Spinal cord (tissue), 10 donors: Measurements from ENCODE around the gene TOR3A. TPM values are rescaled to one million over a fixed set of nuclear protein-coding genes. Genes with fewer than 3 reads are reported as not detected.

Experiments used
- DNase-seq, 6 donors: peaks; one replicate each; pipeline versions ENCODE4 v3.0.0 to v3.0.0-alpha.2; 2013 to 2015; ENCODE audit warnings: low spot score in 6 of 6, low read depth in 4 of 6
- H3K27ac ChIP-seq: one replicate; pipeline ENCODE4 v1.5.1; 2013; ENCODE audit warnings: low read depth, low read length, control low read depth
- H3K27me3 ChIP-seq: one replicate; pipeline ENCODE4 v1.6.1; 2013; ENCODE audit warnings: low read length; ENCODE audit not compliant: control insufficient read depth, insufficient read depth
- H3K36me3 ChIP-seq: one replicate; pipeline ENCODE4 v1.6.1; 2013; ENCODE audit warnings: low read length; ENCODE audit not compliant: control insufficient read depth, insufficient read depth
- H3K4me1 ChIP-seq: one replicate; pipeline ENCODE4 v1.6.1; 2013; ENCODE audit warnings: low read length; ENCODE audit not compliant: control insufficient read depth, insufficient read depth
- H3K4me3 ChIP-seq: one replicate; pipeline ENCODE4 v1.5.1; 2013; ENCODE audit warnings: low read depth, low read length, control low read depth
- H3K9me3 ChIP-seq: one replicate; pipeline ENCODE4 v1.6.1; 2013; ENCODE audit warnings: low read length; ENCODE audit not compliant: control insufficient read depth, insufficient read depth
- WGBS: methylation state at CpG from one replicate; pipeline ENCODE4 v1.1.5; 2013; ENCODE audit warnings: missing lambda C conversion rate; ENCODE audit not compliant: insufficient coverage; 5-methylcytosine and 5-hydroxymethylcytosine counted together
- polyA plus RNA-seq, 2 donors: library from polyadenylated mRNA; unstranded; fragments of 120-200 nt; gene quantifications; one replicate each; pipeline ENCODE4 v1.2.1, GENCODE V29; 2013; ENCODE audit not compliant: insufficient read length in 2 of 2
- total RNA-seq, 2 donors: library from RNA; depleted of rRNA in 1 of 2; stranded (reverse); fragments of 120-200 nt in 1 of 2; fragments of >200 nt in 1 of 2; gene quantifications; one replicate each; pipeline versions ENCODE4 v1.2.3 to v1.2.4, GENCODE V29; 2013 to 2014
- donor health status: healthy.

TOR3A gene
- total and polyA plus RNA-seq, 4 donors = 18.3 to 27.4 (median 22.5) TPM

DNA sequence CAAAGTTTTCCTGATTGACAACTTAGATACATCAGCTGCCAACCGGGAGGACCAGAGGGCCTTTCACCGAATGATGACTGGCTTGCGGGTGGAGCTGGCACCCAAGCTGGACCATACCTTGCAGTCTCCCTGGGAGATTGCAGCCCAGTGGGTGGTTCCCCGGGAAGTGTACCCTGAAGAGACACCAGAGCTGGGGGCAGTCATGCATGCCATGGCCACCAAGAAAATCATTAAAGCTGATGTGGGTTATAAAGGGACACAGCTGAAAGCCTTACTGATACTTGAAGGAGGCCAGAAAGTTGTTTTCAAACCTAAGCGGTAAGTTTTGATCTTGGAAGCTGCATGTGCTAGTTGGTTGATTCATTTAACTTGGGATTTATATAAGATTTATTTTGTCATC, 38.0 kb upstream of the TOR3A start:
- Histone ChIP-seq H3K36me3 (peaks cover 4% of the 10 kb centered on the region), H3K27me3 (no peaks in the 10 kb centered on the region), H3K4me1 (no peaks in the 10 kb centered on the region), H3K27ac (no peak overlapping the region), H3K4me3 (no peak overlapping the region), H3K9me3 (peaks cover 2% of the 10 kb centered on the region)
- WGBS = 97% methylated on average over 5 of the region's 5 CpGs
- DNase-seq = no peak

DNA sequence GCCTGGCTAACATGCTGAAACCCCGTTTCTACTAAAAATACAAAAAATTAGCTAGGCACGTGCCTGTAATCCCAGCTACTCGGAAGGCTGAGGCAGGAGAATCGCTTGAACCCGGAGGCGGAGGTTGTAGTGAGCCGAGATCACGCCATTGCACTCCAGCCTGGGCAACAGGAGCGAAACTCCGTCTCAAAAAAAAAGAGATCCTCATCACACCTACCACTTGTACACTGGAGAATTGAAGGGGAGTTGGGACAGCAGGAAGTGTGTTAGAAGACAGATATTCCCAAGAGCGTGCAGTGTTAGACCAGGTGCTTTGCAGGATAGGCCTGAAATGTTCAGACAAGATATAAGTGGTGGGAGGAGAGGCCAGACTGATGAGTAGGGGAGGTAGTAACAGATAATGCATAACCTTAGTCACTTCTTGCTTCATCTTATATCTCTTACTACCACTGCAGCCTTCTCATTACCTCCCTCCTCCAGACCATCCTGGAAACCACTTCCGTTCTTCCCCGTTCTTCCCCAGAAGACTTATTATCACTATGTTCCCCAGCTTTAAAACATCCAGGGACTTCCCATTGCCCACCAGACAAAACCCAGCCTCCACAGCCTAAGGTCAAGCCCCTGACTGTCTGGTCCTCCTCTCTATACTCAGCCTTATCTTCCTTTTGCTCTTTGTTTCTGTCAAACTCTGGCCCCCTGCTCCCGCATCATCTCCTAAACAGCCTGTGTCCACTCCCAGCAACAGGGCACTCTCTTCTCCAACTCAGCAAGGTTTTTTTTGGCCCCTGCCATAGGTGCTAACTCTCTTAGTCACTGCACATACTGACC, 34.8 kb upstream of the TOR3A start:
- Histone ChIP-seq H3K4me3 (no peak overlapping the region), H3K4me1 (no peaks in the 10 kb centered on the region)
- whole genome bisulfite sequencing = 96% methylated on average over 9 of the region's 14 CpGs

DNA sequence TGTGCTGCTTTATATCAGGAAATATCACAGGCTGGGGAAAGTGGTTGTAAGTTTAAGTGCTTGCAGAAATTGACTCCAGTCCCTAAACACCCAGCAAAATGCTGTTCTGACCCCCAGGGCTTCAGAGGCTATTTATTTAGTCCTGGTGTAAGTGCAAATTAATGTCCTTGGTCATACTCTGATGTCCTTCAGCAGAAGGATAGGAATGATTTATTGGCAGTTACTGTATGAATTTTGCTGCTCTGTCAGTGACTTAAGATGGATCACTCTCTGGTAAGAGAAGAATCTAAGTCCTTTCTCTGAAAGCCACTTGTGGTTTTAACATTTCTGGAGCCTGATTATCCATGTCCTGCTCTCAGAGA, 34.3 kb upstream of the TOR3A start:
- H3K27me3 ChIP-seq = no peaks in the 10 kb centered on the region
- H3K9me3 ChIP-seq = peaks cover 2% of the 10 kb centered on the region
- H3K4me3 ChIP-seq = no peak overlapping the region
- DNase-seq = peak in 1 of 6 donors; percentile 56
- peaks cover 4% of the 10 kb centered on the region for H3K36me3 ChIP-seq
- no peak overlapping the region for H3K27ac ChIP-seq
- no peaks in the 10 kb centered on the region for H3K4me1 ChIP-seq

More for the DNA sequence above, 34.8 kb upstream of the TOR3A start:
- H3K27ac ChIP-seq = no peak overlapping the region
- DNase-seq = no peak
- no peaks in the 10 kb centered on the region for H3K27me3 ChIP-seq
- peaks cover 2% of the 10 kb centered on the region for H3K9me3 ChIP-seq
- peaks cover 4% of the 10 kb centered on the region for H3K36me3 ChIP-seq

DNA sequence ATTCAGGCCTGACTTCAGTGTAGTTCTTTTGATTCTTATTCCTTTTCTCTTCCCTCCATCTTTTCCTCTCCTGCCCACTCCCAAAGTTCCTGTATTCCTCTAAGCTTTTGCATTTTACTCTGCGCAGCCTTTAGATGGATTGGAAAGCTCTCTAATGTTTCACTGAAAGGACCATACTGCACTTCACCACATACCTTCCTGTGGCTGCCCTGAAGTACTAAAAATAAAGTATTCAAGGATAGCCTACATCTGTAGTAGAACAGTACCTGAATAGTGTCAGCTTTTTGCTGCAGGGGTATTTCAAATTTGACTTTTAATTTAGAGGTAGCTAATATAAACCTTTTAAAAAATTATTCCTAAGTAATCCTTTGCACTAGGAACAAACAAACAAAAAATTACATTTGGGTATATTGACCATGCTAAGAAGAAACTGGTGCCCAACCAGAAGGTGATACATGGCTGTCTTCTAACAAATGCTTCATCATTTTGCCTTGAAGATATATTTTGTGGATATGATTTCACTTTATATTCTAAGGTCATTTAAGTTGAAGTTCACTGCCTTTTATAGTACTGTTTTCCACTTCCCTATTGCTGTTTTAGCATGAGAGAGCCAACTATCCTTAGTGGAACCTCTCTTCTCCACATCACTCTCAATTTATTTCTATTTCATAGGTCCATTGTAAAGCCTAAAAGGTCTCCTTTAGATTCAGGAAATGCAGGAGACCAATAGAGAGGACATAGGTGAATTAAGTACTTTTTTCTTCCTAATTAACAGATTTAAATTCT, 33.3 kb upstream of the TOR3A start:
- H3K4me3 ChIP-seq = no peak overlapping the region
- H3K36me3 ChIP-seq = no peaks in the 10 kb centered on the region

DNA sequence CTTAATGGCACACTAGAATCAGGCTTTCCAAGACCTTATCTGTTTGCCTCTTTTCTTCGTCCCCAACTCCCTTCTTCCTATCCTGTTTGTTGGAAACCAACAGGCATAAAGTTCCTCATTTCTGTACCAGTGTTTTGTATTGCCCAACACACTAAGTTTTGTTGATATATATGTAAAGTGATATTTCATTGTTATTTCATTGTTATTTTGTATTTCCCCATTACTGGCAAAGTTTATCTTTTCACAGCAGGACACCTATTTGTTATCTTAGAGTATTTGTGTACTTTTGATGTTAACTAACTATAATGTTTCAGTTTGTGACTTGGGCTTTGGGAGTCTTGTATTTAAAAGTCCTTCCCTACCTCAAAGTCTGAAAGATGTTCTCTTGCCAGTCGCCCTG, 29.1 kb upstream of the TOR3A start:
- H3K4me1 ChIP-seq = no peaks in the 10 kb centered on the region
- no peak overlapping the region for H3K4me3 ChIP-seq
- no peak for DNase-seq
- H3K27ac ChIP-seq = no peak overlapping the region
- H3K9me3 ChIP-seq = no peaks in the 10 kb centered on the region
- H3K36me3 ChIP-seq = no peaks in the 10 kb centered on the region
- 80% methylated on average over 1 of the region's 2 CpGs for WGBS
- no peaks in the 10 kb centered on the region for H3K27me3 ChIP-seq

More for the DNA sequence above, 33.3 kb upstream of the TOR3A start:
- WGBS = no CpG with 5 or more reads among the region's 1 CpG
- H3K9me3 ChIP-seq = peaks cover 2% of the 10 kb centered on the region
- DNase-seq = no peak
- no peaks in the 10 kb centered on the region for H3K27me3 ChIP-seq
- no peaks in the 10 kb centered on the region for H3K4me1 ChIP-seq
- no peak overlapping the region for H3K27ac ChIP-seq

- Histone ChIP-seq H3K9me3 (no peaks in the 10 kb centered on the region), H3K27ac (no peak overlapping the region), H3K4me3 (no peak overlapping the region), H3K36me3 (no peaks in the 10 kb centered on the region), H3K27me3 (no peaks in the 10 kb centered on the region), H3K4me1 (no peaks in the 10 kb centered on the region)
- DNase-seq = no peak
- no CpG with 5 or more reads among the region's 2 CpGs for WGBS
These were observed 28.4 kb upstream of the TOR3A start for GRCh38 chr1:179053486-179053885.

DNA sequence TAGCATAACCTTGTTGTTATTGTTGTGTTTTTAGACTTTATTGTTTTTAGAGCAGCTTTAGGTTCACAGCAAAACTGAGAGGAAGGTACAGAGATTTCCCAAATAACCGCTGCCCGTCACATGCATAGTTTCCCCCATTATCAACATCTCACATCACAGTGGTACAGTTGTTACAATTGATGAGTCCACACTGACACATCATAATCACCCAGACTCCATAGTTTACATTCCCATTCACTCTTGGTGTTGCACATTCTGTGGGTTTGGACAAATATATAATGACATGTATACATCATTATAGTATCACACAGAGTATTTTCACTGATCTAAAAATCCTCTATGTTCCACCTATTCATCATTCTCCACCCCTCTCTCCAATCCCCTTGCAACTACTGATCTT, 25.9 kb upstream of the TOR3A start:
- Histone ChIP-seq H3K9me3 (no peaks in the 10 kb centered on the region), H3K36me3 (no peaks in the 10 kb centered on the region), H3K27ac (no peak overlapping the region), H3K4me3 (no peak overlapping the region), H3K27me3 (no peaks in the 10 kb centered on the region), H3K4me1 (no peaks in the 10 kb centered on the region)
- 100% methylated on average over 1 of the region's 2 CpGs for WGBS
- no peak for DNase-seq

- H3K36me3 ChIP-seq = peaks cover 4% of the 10 kb centered on the region
- no peaks in the 10 kb centered on the region for H3K27me3 ChIP-seq
- DNase-seq = no peak
- H3K9me3 ChIP-seq = no peaks in the 10 kb centered on the region
- H3K27ac ChIP-seq = no peak overlapping the region
- H3K4me3 ChIP-seq = no peak overlapping the region
- H3K4me1 ChIP-seq = no peaks in the 10 kb centered on the region
- 97% methylated on average over 2 of the region's 3 CpGs for WGBS
These were observed 23.1 kb upstream of the TOR3A start for GRCh38 chr1:179058487-179059483.
